ENCODE results near the gene GLRX3. TPM values are rescaled to one million over a fixed set of nuclear protein-coding genes. Genes with fewer than 3 reads are reported as not detected.
A peak's percentile ranks its signal among the peaks of the same experiment; 100 is the strongest.

GLRX3 gene
- total RNA-seq, 1 donor from 2014 or later, result 200 TPM

DNA sequence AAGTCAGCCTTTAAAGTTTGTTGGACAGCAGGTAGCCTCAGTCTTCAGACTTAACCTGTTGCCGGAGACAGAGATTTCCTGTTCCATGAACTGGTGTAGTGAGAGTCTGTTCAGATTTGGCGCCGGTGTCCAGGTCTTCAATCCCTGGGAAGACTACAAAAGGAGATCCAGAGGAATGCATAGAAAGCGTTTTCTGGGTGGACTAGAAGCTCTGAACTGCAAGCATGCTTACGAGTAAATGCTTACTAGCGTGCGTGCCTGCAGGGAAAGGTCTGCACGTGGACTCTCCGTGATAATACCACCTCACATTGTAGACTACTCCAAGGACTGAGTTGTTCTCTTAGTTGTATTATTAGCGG, 878 bp downstream of the GLRX3 start:
- H3K4me3 ChIP-seq (ENCODE audit: low read depth, low read length), result peak overlapping the region; percentile 79
- no peaks in the 10 kb centered on the region for H3K27me3 ChIP-seq (ENCODE audit: control insufficient read depth, insufficient read depth, low read length)
- peaks cover 7% of the 10 kb centered on the region for H3K36me3 ChIP-seq (ENCODE audit: control insufficient read depth, insufficient read depth, low read length)
- no peak for FAIRE-seq
- DNase-seq (ENCODE audit: low read depth), result peak; percentile 23
- no peak for TF ChIP-seq CTCF (IDR thresholded peaks at IDR 0.05; ENCODE audit: insufficient read depth, low read length, severe bottlenecking)

GRCh38 chr10:130137659-130138478, 1.7 kb downstream of the GLRX3 start:
- FAIRE-seq (no peak), DNase-seq (ENCODE audit: low read depth) (no peak)
- H3K36me3 ChIP-seq (ENCODE audit: control insufficient read depth, insufficient read depth, low read length), result peaks cover 12% of the 10 kb centered on the region
- TF ChIP-seq CTCF (IDR thresholded peaks at IDR 0.05; ENCODE audit: insufficient read depth, low read length, severe bottlenecking), result no peak
- H3K4me3 ChIP-seq (ENCODE audit: low read depth, low read length), result peak overlapping the region; percentile 79
- H3K27me3 ChIP-seq (ENCODE audit: control insufficient read depth, insufficient read depth, low read length), result no peaks in the 10 kb centered on the region

GRCh38 chr10:130138479-130138866, 2.3 kb downstream of the GLRX3 start:
- no peak for TF ChIP-seq CTCF (IDR thresholded peaks at IDR 0.05; ENCODE audit: insufficient read depth, low read length, severe bottlenecking)
- peak; percentile 100 for DNase-seq (ENCODE audit: low read depth)
- Histone ChIP-seq H3K27me3 (ENCODE audit: control insufficient read depth, insufficient read depth, low read length) (no peaks in the 10 kb centered on the region), H3K36me3 (ENCODE audit: control insufficient read depth, insufficient read depth, low read length) (peaks cover 12% of the 10 kb centered on the region), H3K4me3 (ENCODE audit: low read depth, low read length) (no peak overlapping the region)
- FAIRE-seq, result peak; percentile 90

GRCh38 chr10:130140425-130140824, 4.2 kb downstream of the GLRX3 start:
- Histone ChIP-seq H3K36me3 (ENCODE audit: control insufficient read depth, insufficient read depth, low read length) (peaks cover 12% of the 10 kb centered on the region), H3K27me3 (ENCODE audit: control insufficient read depth, insufficient read depth, low read length) (no peaks in the 10 kb centered on the region), H3K4me3 (ENCODE audit: low read depth, low read length) (no peak overlapping the region)
- TF ChIP-seq CTCF (IDR thresholded peaks at IDR 0.05; ENCODE audit: insufficient read depth, low read length, severe bottlenecking), result no peak
- FAIRE-seq (no peak), DNase-seq (ENCODE audit: low read depth) (no peak)

DNA sequence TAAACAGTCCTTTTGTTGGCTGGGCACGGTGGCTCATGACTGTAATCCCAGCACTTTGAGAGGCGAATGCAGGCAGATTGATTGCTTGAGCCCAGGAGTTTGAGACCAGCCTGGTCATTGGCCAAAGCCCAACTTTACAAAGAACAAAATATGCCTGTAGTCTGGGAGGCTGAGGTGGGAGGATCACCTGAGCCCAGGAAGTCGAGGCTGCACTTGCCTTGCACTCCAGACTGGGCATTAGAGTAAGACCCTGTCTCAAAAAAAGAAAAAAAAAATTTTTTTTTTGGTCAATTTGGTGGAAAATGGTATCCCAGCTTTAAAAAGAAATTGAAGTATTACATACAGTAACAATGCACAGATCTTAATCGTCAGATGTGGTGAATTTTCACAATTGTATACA, 4.8 kb downstream of the GLRX3 start:
- no peaks in the 10 kb centered on the region for H3K27me3 ChIP-seq (ENCODE audit: control insufficient read depth, insufficient read depth, low read length)
- DNase-seq (ENCODE audit: low read depth) (no peak), FAIRE-seq (no peak)
- no peak overlapping the region for H3K4me3 ChIP-seq (ENCODE audit: low read depth, low read length)
- TF ChIP-seq CTCF (IDR thresholded peaks at IDR 0.05; ENCODE audit: insufficient read depth, low read length, severe bottlenecking), result no peak
- H3K36me3 ChIP-seq (ENCODE audit: control insufficient read depth, insufficient read depth, low read length), result peaks cover 16% of the 10 kb centered on the region

DNA sequence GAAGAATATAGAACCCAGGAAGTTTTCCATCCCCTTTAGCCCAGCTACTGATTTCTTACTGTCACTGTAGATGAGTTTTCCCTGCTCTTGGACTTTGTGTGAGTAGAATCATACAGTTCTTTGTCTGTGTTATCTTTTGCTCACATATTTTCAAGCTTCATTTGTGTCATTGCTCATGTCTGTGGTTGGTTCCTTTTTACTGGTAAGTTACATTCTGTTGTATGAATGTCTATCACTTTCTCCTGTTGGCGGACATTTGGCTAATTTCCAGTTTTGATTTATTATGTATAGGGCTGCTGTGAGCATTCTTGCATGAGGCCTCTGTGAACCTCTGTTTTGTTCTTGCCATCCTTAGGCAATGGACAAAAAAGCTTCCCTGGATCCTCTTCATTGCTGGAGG, 5.3 kb downstream of the GLRX3 start:
- H3K27me3 ChIP-seq (ENCODE audit: control insufficient read depth, insufficient read depth, low read length), result no peaks in the 10 kb centered on the region
- no peak for TF ChIP-seq CTCF (IDR thresholded peaks at IDR 0.05; ENCODE audit: insufficient read depth, low read length, severe bottlenecking)
- DNase-seq (ENCODE audit: low read depth) (no peak), FAIRE-seq (no peak)
- peaks cover 16% of the 10 kb centered on the region for H3K36me3 ChIP-seq (ENCODE audit: control insufficient read depth, insufficient read depth, low read length)
- H3K4me3 ChIP-seq (ENCODE audit: low read depth, low read length), result no peak overlapping the region

Data from bronchial epithelial cell (primary cell).